GM20000 (cell line): ENCODE measurements around the gene SMARCA1.

Experiments used
- DNase-seq: peaks from one replicate; pipeline ENCODE4 v3.0.0; 2012; ENCODE audit warnings: low spot score
- CTCF ChIP-seq: IDR thresholded peaks from 2 replicates; pipeline ENCODE4 v1.5.1; 2012; ENCODE audit warnings: mild to moderate bottlenecking, control low read depth; ENCODE audit errors: extremely low read depth, missing control alignments

Gene SMARCA1

GRCh38 chrX:129525162-129525561 lies 1.9 kb upstream of the SMARCA1 start:
- DNase-seq, result no peak
- TF ChIP-seq CTCF, result no peak

DNA sequence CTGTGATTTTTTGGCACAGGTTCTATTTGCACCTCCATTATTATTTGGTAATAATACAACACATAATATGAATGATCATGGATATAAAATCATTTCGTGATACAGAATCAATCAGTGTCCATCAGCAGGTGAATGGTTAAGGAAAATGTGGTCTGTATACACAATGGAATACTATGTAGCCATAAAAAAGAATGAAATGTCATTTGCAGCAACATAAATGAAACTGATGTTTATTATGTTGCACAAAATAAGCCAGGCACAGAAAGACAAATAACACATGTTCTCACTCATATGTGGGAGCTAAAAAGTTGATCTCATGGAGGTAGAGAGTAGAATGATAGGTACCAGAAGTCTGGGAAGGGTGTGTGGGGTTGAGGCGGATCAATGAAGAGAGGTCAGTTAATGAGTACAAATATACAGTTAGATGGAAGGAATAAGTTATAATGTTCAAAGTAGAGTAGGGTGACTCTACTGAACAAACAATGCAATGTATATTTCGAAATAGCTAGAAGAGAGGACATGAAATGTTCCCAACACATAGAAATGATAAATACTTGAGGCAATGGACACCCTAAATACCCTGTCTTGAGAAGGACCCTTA lies 1.1 kb upstream of the SMARCA1 start:
- DNase-seq, result no peak
- TF ChIP-seq CTCF, result no peak

GRCh38 chrX:129522184-129523078 lies 859 bp downstream of the SMARCA1 start:
- DNase-seq, result peak; percentile 30

GRCh38 chrX:129520151-129520550 lies 3.1 kb downstream of the SMARCA1 start:
- no peak for TF ChIP-seq CTCF
- DNase-seq, result no peak

More at GRCh38 chrX:129522184-129523078, 859 bp downstream of the SMARCA1 start:
- TF ChIP-seq CTCF, result no peak

GRCh38 chrX:129516402-129516801 lies 6.9 kb downstream of the SMARCA1 start:
- no peak for DNase-seq
- no peak for TF ChIP-seq CTCF

DNA sequence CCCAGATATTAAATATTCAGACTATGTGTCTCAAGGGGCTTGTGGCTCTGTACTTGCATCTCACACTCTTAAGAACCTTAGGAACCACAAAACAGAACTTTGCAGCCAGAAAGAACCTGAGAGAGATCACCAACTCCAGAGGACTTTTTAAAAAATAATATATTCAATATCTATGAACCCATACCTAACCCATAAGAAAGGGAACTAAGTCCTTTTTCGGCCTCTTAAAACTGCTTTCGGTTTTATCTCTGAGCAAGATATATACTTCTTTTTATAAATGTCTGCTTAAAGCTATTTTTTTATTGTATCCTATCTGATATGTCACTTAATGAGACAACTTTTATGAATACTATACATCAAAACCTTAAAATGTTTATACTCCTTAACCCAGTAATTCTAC lies 10.9 kb downstream of the SMARCA1 start:
- DNase-seq, result no peak

More for the DNA sequence above, 10.9 kb downstream of the SMARCA1 start:
- no peak for TF ChIP-seq CTCF
